Measurements from ENCODE around the gene CLIP1.
"Not testable (repeated sequence)": the region's sequence is repeated elsewhere in the genome, so short reads cannot be mapped to it uniquely, and the experiment has no call there.

CLIP1 gene

GRCh38 chr12:122421821-122422729 lies at the start of gene CLIP1:
TSS of gene CLIP1 (minus strand) at chr12:122422669. CDS start at chr12:122380452, 42,217 bp downstream.
- peak; percentile 38 for DNase-seq

- DNase-seq, result no peak
These were observed 49.1 kb upstream of the CLIP1 start for GRCh38 chr12:122471324-122472226.

GRCh38 chr12:122470576-122470975 lies 48.1 kb upstream of the CLIP1 start:
- not testable (repeated sequence) for DNase-seq

GRCh38 chr12:122469856-122470255 lies 47.4 kb upstream of the CLIP1 start:
- not testable (repeated sequence) for DNase-seq

GRCh38 chr12:122467983-122468382 lies 45.5 kb upstream of the CLIP1 start:
- DNase-seq, result no peak

GRCh38 chr12:122464317-122465042 lies 42.0 kb upstream of the CLIP1 start:
- DNase-seq, result not testable (repeated sequence)

- no peak for DNase-seq
These were observed 38.2 kb upstream of the CLIP1 start for GRCh38 chr12:122460641-122461040.

- DNase-seq, result no peak
These were observed 37.6 kb upstream of the CLIP1 start for GRCh38 chr12:122460061-122460460.

- no peak for DNase-seq
These were observed 36.7 kb upstream of the CLIP1 start for GRCh38 chr12:122459211-122459610.

GRCh38 chr12:122458105-122459035 lies 35.9 kb upstream of the CLIP1 start:
- no peak for DNase-seq

- no peak for DNase-seq
These were observed 35.2 kb upstream of the CLIP1 start for GRCh38 chr12:122457627-122458026.

GRCh38 chr12:122454739-122455138 lies 32.3 kb upstream of the CLIP1 start:
- no peak for DNase-seq

GRCh38 chr12:122454250-122454721 lies 31.8 kb upstream of the CLIP1 start:
- DNase-seq, result no peak

- no peak for DNase-seq
These were observed 30.3 kb upstream of the CLIP1 start for GRCh38 chr12:122452701-122453285.

- no peak for DNase-seq
These were observed 26.8 kb upstream of the CLIP1 start for GRCh38 chr12:122449317-122449716.

- DNase-seq, result not testable (repeated sequence)
These were observed 25.4 kb upstream of the CLIP1 start for GRCh38 chr12:122447825-122448224.

GRCh38 chr12:122446390-122446789 lies 23.9 kb upstream of the CLIP1 start:
- DNase-seq, result not testable (repeated sequence)

GRCh38 chr12:122444071-122444470 lies 21.6 kb upstream of the CLIP1 start:
- not testable (repeated sequence) for DNase-seq

GRCh38 chr12:122438822-122439221 lies 16.4 kb upstream of the CLIP1 start:
- DNase-seq, result not testable (repeated sequence)

GRCh38 chr12:122437656-122438121 lies 15.2 kb upstream of the CLIP1 start:
- DNase-seq, result no peak

- no peak for DNase-seq
These were observed 12.7 kb upstream of the CLIP1 start for GRCh38 chr12:122435186-122435585.

Measured in KG1 (cell line).